ENCODE measurements around the gene GMCL1.
"Not testable (repeated sequence)": the region's sequence is repeated elsewhere in the genome, so short reads cannot be mapped to it uniquely, and the experiment has no call there.

GMCL1 gene, protein sequence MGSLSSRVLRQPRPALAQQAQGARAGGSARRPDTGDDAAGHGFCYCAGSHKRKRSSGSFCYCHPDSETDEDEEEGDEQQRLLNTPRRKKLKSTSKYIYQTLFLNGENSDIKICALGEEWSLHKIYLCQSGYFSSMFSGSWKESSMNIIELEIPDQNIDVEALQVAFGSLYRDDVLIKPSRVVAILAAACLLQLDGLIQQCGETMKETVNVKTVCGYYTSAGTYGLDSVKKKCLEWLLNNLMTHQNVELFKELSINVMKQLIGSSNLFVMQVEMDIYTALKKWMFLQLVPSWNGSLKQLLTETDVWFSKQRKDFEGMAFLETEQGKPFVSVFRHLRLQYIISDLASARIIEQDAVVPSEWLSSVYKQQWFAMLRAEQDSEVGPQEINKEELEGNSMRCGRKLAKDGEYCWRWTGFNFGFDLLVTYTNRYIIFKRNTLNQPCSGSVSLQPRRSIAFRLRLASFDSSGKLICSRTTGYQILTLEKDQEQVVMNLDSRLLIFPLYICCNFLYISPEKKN

DNA sequence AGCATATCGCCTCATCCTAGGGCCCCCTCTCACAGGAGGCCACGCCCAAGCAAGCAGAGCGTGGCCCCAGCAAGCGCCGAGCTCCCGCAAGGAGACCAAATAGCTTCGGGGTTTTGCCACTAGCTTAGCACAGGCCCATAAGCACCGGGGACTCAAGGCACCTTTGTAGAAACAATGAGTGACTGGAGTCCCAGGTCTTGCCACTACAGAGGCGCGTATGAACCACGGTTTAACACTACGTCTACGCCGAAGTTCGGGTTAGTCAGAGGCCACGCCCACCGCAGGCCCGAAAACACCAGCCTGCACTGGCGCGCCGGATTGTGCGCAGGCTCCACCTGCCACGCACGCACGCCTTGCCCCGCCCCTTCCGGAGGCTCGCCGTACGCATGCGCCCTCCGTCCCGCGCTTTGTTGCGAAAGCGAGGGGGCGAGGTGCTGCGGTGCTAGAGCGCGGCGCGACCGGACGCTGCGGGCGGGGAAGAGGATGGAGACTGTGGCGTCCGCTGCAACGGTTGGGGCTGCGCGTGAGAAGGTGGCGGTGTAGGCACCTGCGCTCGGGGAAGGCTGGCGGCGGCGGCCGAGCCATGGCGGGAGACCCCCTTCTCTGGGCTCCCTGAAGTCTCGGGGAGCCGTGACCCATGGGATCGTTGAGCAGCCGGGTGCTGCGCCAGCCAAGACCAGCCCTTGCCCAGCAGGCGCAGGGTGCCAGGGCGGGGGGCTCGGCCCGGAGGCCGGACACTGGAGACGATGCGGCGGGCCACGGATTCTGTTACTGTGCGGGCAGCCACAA is at the start of gene GMCL1:
TSS of gene GMCL1 (plus strand) at position 405 of the 789 bp plus-strand sequence. CDS start at position 638, 233 bp downstream.
- DNase-seq = peak; percentile 98

DNA sequence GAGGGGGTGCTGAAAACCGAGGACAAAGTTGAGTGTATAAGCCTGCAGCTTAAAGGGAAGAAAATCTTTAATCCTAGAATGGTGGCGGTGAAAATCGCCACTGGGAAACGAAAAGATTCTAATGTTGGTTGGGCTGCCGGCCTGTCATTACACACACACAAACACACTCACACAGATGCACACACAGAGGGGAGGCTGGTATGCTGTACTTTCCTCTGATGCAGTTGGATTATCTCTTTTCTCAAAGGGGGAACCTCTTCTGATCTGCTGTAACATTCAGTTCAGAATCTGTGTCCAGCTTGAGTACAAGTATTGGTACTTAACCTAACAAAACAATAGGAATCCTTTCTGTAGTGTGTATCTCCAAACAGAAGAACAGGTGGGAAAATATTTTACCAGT is 48.5 kb upstream of the GMCL1 start:
- DNase-seq = no peak

GRCh38 chr2:69781321-69782248 is 47.9 kb upstream of the GMCL1 start:
- no peak for DNase-seq

DNA sequence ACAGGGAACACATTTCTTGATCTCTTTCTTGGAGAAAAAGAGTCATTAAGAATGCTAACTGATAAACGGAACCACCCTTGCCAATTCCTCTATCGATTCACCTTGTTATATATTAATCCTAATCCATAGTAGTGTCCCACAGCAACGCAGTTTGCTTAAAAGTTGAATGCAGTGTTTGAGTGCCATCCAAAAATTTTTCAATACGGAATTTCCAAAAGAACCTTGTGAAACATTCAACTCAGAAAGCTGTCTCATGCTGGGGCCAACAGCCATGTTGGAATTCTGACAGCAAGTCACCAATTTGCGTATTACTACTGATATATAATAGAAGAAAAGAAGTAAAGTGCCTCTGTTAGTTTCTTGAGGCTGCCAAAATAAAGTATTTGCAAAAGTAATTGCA is 45.2 kb upstream of the GMCL1 start:
- no peak for DNase-seq

GRCh38 chr2:69785358-69785757 is 44.1 kb upstream of the GMCL1 start:
- DNase-seq = no peak

GRCh38 chr2:69786052-69786560 is 43.4 kb upstream of the GMCL1 start:
- no peak for DNase-seq

GRCh38 chr2:69789175-69789721 is 40.2 kb upstream of the GMCL1 start:
- no peak for DNase-seq

DNA sequence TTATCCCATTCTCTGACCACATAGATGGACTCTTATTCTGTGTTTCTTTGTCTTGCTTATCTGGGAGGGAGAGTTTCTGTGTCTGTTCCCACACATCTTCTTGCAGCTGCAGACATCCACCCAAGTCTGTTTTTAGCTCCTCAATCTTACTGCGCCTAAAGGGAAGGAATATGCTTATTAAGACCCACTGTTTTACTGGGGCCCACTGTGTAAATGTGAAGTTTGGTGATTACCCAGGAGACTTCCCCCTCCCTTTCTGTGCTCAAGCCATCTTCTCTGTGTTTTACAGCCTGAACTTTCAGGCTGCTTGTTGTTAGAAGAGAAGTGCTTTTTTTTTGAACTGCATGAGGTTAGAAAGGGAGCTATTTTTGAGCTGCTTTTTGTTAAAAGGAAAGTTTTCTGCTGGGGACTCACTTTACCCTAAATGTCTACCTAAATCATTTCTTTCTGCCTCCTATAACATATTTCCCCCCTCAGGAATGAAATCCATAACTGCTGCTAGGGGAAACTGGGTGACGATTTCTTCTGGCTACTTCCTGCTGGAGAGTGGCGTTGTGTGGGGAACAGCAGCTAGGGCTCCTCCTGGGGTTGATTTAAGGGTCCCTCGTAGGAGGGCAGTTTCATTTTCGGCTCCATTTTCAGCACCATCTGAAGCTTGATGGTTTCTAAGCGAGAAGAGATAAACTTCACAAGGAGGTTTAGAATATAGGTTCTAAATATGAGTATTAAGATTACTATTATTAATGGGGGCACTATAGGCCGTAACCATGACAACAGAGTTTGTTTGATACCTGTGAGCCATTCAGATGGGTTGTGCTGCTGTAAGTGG is 39.5 kb upstream of the GMCL1 start:
- no peak for DNase-seq

GRCh38 chr2:69790601-69790959 is 38.9 kb upstream of the GMCL1 start:
- DNase-seq = no peak

DNA sequence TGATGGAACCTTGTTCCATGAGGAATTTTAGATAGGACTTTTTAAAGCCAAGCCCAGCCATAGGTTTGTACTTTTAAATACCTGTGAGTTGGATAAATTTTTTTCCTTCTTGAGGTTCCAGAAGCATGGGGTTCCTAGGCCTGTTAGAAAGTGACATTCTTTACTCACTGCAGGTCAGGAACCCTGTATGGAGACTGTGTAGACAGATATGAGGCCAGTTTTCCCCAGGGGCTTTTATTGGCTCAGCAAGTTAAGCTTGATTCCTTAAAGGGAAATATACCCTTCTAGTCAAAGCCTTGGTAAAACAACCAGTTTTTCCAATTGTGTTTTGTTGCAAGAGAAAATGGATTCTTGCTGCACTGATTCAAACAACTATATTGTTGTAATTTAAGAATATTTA is 38.4 kb upstream of the GMCL1 start:
- DNase-seq = no peak

DNA sequence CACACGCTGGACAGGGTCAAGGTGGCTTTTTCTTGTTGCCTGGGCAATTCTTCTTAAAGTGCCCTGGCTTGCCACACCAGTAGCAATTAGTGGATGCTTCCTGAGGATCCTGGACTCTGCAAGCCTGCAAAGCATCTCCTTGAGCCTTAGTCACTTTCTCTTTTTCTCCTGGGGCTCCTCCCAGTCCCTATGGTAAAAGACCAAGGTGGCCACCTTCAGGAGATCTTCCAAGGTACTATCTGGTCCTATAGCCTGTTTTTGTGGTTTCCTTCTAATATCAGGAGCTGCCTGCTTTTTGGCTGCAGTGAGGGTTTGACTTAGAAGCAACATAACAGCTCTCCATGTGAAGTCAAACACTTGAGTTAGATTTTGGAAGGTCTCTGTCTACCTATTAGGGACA is 33.3 kb upstream of the GMCL1 start:
- DNase-seq = no peak

- no peak for DNase-seq
Measured at GRCh38 chr2:69797235-69797634, 32.2 kb upstream of the GMCL1 start.

DNA sequence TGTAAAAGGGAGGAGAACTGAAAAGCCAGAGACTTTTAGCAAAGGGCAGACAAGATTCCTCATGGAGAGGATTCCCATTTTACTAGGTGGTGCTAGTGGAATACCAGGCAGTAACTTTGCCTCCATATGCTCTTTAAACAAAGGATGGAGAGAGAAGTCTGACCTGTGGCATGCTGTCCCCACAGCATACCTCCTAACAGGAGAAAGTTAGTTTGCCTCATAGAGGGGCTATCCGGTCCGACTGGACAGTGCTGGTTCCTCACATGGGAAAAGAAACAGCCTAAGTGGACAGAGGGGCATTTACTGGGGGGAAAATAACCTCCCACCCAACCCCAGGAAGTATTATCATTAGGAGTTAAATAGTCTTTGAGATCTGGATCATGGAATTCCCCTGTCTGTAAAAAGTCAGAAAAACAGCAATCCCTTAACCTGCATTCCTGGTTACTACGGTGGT is 31.6 kb upstream of the GMCL1 start:
- no peak for DNase-seq

GRCh38 chr2:69798290-69798908 is 31.1 kb upstream of the GMCL1 start:
- DNase-seq = no peak

- DNase-seq = no peak
Measured at GRCh38 chr2:69798909-69799526, 30.4 kb upstream of the GMCL1 start.

DNA sequence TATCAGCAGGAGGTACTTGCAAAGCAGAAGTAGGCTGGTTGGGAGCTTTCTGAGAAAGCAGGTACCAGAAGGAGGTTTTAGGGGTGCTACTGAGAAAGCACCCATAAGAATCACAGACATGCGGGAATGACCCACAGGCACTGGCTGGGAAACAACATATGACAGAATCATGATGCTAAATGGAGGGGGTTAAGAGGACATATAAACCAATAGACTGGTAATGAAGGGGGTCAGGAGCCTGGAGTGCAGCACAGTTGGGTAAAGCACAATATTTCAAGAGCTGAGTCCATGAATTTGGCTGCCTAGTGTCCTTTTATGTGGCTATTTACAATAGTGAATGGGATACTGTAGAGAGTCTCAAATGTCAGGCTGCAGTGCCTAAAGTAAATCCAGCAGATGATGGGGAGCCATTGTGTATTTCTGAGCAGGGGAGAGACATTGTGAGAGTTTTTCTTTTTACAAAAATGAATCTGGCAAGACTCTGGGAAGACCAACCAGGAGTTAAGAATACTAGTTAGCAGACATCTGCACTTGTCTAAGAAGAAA is 27.6 kb upstream of the GMCL1 start:
- no peak for DNase-seq

DNA sequence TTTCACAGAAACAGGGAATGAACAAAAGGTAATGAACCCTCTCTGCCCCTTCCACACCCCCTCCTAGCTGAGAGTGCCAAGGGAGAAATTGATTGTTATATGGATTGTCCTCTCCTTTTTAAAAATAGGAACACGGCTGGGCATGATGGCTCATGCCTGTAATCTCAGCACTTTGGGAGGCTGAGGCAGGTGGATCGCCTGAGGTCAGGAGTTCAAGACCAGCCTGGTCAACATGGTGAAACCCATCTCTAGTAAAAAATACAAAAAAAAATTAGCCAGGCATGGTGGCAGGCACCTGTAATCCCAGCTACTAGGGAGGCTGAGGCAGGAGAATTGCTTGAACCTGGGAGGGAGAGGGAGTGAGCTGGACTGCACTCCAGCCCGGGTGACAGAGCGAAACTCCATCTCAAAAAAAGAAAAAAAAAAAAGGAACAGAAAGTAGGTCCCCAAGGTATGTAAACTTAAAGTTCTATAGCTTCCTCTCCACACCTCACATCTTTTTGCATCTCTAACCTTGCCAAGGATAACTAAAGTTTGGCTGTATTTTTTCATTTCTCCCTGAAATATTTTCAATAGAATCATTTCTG is 26.6 kb upstream of the GMCL1 start:
- DNase-seq = not testable (repeated sequence)

- no peak for DNase-seq
Measured at GRCh38 chr2:69804416-69804815, 25.0 kb upstream of the GMCL1 start.

- DNase-seq = no peak
Measured at GRCh38 chr2:69805887-69806286, 23.6 kb upstream of the GMCL1 start.

All from activated naive CD4-positive, alpha-beta T cell treated with anti-CD3 and anti-CD28 coated beads, Interleukin-2, amount 50 U/mL, for 16 hours (primary cell).